GM18867 (cell line): ENCODE data around the gene LRRC8D.
"Not testable (repeated sequence)": the region's sequence is repeated elsewhere in the genome, so short reads cannot be mapped to it uniquely, and the experiment has no call there.

Experiments
- ATAC-seq: cut with Tn5 transposase; IDR thresholded peaks from one replicate; pipeline ENCODE4 v1.9.1; 2021; ENCODE audit warnings: mild to moderate bottlenecking, moderate library complexity; ENCODE audit not compliant: unreplicated experiment

The LRRC8D gene

DNA sequence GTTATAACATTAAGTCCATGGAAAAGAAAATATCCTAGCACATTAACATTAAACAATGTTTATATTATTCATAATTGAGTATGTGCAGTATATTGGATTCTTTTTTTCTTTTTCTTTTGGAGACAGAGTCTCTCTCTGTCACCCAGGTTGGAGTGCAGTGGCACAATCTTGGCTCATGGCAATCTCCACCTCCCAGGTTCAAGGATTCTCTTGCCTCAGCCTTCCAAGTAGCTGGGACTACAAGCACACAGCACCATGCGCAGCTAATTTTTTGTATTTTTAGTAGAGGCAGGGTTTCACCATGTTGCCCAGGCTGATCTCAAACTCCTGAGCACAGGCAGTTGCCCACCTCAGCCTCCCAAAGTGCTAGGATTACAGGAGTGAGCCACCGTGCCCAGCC, 162.0 kb downstream of the LRRC8D start:
- ATAC-seq = not testable (repeated sequence)

DNA sequence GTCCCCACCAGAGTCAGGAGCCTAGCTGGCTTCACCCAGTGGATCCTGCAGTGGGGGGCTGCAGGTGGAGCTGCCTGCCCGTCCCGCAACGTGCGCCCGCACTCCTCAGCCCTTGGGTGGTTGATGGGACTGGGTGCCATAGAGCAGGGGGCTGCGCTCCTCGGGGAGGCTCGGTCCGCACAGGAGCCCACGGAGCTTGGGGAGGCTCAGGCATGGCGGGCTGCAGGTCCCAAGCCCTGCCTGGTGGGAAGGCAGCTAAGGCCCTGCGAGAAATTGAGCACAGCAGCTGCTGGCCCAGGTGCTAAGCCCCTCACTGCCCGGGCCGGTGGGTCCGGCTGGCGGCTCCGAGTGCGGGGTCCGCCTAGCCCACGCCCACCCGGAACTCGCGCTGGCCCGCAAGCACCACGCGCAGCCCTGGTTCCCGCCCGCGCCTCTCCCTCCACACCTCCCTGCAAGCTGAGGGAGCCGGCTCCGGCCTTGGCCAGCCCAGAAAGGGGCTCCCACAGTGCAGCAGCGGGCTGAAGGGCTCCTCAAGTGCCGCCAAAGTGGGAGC, 163.8 kb downstream of the LRRC8D start:
- ATAC-seq = not testable (repeated sequence)

DNA sequence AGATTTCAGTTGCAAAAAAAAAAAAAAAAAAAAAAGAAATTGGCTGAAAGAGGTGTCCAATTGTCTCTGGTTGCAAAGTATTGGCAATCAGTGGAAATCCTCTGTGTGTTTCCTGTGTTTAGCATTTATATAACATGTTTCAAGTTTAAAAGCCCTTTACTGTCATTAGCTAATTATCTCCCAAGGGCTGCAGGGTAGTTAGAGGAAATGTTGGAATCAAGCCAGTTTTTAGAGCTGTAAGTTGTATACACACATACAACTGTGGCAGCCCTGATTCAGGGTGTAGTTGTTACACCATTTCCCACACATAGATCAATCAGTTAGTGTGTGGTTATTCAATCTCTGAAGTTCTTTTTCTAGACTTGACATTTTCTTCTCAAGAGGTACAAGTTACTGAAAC, 165.2 kb downstream of the LRRC8D start:
- no peak for ATAC-seq
